Measurements from ENCODE around the gene AMY2A. TPM values are rescaled to one million over a fixed set of nuclear protein-coding genes. Genes with fewer than 3 reads are reported as not detected.
"Not testable (repeated sequence)": the region's sequence is repeated elsewhere in the genome, so short reads cannot be mapped to it uniquely, and the experiment has no call there.

Gene AMY2A

DNA sequence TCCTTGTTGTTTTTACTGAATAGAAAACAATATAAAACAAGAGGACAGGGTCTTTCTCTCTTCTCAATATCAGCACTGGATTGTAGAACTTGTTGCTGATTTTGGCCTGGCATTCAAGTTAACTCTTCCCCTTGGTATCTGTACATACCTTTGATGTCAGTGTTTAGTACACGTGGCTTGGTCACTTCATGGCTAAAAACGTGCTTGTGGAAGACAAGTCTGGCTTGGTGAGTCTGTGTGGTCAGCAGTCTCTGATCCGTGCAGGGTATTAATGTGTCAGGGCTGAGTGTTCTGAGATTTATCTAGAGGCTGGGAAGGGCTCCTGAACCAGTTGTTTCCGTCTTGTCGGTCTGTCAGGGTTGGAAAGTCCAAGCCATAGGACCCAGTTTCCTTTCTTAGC, 38.2 kb downstream of the AMY2A start, which contains the start of gene AMY1A:
Gene AMY1A (plus strand): TSS at position 301 of the 400 bp plus-strand sequence. CDS start 571 bp downstream, outside the sequence.
- no CpG with 5 or more reads among the region's 5 CpGs for WGBS, 2 donors (ENCODE audit: extremely low coverage in 2 of 2, insufficient read length in 2 of 2, insufficient replicate concordance in 1 of 2)

More for the DNA sequence above, 38.2 kb downstream of the AMY2A start, which contains the start of gene AMY1A:
- H2BK12ac ChIP-seq (ENCODE audit: low read length); H3K9me3 ChIP-seq (replicated peaks in 1 of 2; ENCODE audit: control insufficient read depth in 2 of 2, insufficient read depth in 1 of 2, low read depth in 1 of 2, low read length in 2 of 2); H3K27ac ChIP-seq (replicated peaks; ENCODE audit: low read length); H3K79me1 ChIP-seq (ENCODE audit: low read depth, low read length); DNase-seq (ENCODE audit: low spot score); H3K4me2 ChIP-seq (ENCODE audit: insufficient read depth, low read length, poor library complexity, severe bottlenecking); H3K4ac ChIP-seq (ENCODE audit: low read length); H2AFZ ChIP-seq (ENCODE audit: low read length); H4K91ac ChIP-seq (ENCODE audit: low read depth, low read length, poor library complexity); H3K36me3 ChIP-seq (replicated peaks in 1 of 2; ENCODE audit: control insufficient read depth in 2 of 2, insufficient read depth in 2 of 2, low read length in 2 of 2); H3K18ac ChIP-seq (ENCODE audit: low read length); H2AK5ac ChIP-seq (ENCODE audit: low read depth, low read length); H2BK15ac ChIP-seq (ENCODE audit: low read length); H3K9ac ChIP-seq (ENCODE audit: low read depth, low read length, poor library complexity); H4K8ac ChIP-seq (ENCODE audit: low read depth, low read length); H3K4me1 ChIP-seq (ENCODE audit: control insufficient read depth in 2 of 2, insufficient read depth in 1 of 2, low read depth in 1 of 2, low read length in 2 of 2); H2BK120ac ChIP-seq (ENCODE audit: low read depth, low read length); H3K27me3 ChIP-seq (ENCODE audit: control insufficient read depth in 3 of 3, insufficient read depth in 3 of 3, low read depth in 1 of 3, low read length in 3 of 3); H3K14ac ChIP-seq (ENCODE audit: low read length); H3K23ac ChIP-seq (ENCODE audit: low read depth, low read length, poor library complexity); H3K4me3 ChIP-seq (ENCODE audit: low read length in 2 of 2); H2BK5ac ChIP-seq (ENCODE audit: low read length): not testable (repeated sequence)

Small RNA genes lying within 50 kb of the gene (small RNA-seq; reads per million reads assigned to genes)
- gene AC105272.1 (ENCODE audit: insufficient read depth), result not detected

All from neuronal stem cell (in vitro differentiated cells).